HepG2 (cell line): ENCODE data around the gene LARP1. TPM values are rescaled to one million over a fixed set of nuclear protein-coding genes. Genes with fewer than 3 reads are reported as not detected.
A peak's percentile ranks its signal among the peaks of the same experiment; 100 is the strongest.

Experiments
- CBX2 ChIP-seq, 2 experiments: fragments of 200-600 bp in 1 of 2; sonication (generic); formaldehyde crosslinking in 1 of 2; IDR thresholded peaks; 2 replicates each; pipeline versions ENCODE4 v1.7.0 to v1.8.1; 2018 to 2022; ENCODE audit warnings: low read depth in 2 of 2, low read length in 1 of 2, mild to moderate bottlenecking in 1 of 2, missing genetic modification reagents in 1 of 2
- GATA4 ChIP-seq: sonication (generic); IDR thresholded peaks from 2 replicates; pipeline ENCODE4 v1.6.1; 2016; ENCODE audit warnings: antibody characterized with exemption, low read depth, borderline replicate concordance
- GTF3A ChIP-seq: sonication (generic); formaldehyde crosslinking; conservative IDR thresholded peaks from 2 replicates; pipeline ENCODE4 v1.4.0; 2020; ENCODE audit warnings: mild to moderate bottlenecking, missing genetic modification reagents
- HDAC2 ChIP-seq: sonication (generic); formaldehyde crosslinking; IDR thresholded peaks from 2 replicates; pipeline ENCODE4 v1.4.0; 2020; ENCODE audit warnings: missing genetic modification reagents
- HOXA7 ChIP-seq: sonication (generic); formaldehyde crosslinking; IDR thresholded peaks from 2 replicates; pipeline ENCODE4 v1.8.1; 2022; ENCODE audit warnings: mild to moderate bottlenecking, missing genetic modification reagents, moderate library complexity
- KDM5A ChIP-seq: fragments of 200-600 bp; sonication (generic); IDR thresholded peaks from 2 replicates; pipeline ENCODE4 v1.7.0; 2018; ENCODE audit warnings: antibody characterized with exemption, mild to moderate bottlenecking, low read length, borderline replicate concordance
- NR3C1 ChIP-seq: sonication (generic); formaldehyde crosslinking; IDR thresholded peaks from 2 replicates; pipeline ENCODE4 v1.4.0; 2020; ENCODE audit warnings: missing genetic modification reagents
- PHF8 ChIP-seq: sonication (generic); formaldehyde crosslinking; IDR thresholded peaks from 2 replicates; pipeline ENCODE4 v1.5.0; 2020; ENCODE audit warnings: missing genetic modification reagents
- PPARG ChIP-seq: conservative IDR thresholded peaks from 2 replicates; pipeline ENCODE4 v1.6.1; 2016; ENCODE audit warnings: missing biosample characterization, missing genetic modification reagents
- SMAD9 ChIP-seq: sonication (generic); formaldehyde crosslinking; IDR thresholded peaks from 2 replicates; pipeline ENCODE4 v1.5.1; 2020; ENCODE audit warnings: mild to moderate bottlenecking, missing genetic modification reagents
- ZEB1 ChIP-seq: IDR thresholded peaks from 2 replicates; pipeline ENCODE4 v1.6.1; 2012; ENCODE audit warnings: mild to moderate bottlenecking, low read depth, inconsistent platforms; ENCODE audit not compliant: insufficient replicate concordance
- ZMYM3 ChIP-seq: sonication (generic); formaldehyde crosslinking; IDR thresholded peaks from 2 replicates; pipeline ENCODE4 v1.5.1; 2020; ENCODE audit warnings: mild to moderate bottlenecking, missing genetic modification reagents
- ZMYM4 ChIP-seq: sonication (generic); formaldehyde crosslinking; IDR thresholded peaks from 2 replicates; pipeline ENCODE4 v1.8.1; 2023; ENCODE audit warnings: mild to moderate bottlenecking, missing genetic modification reagents
- ZNF256 ChIP-seq: sonication (generic); formaldehyde crosslinking; conservative IDR thresholded peaks from 2 replicates; pipeline ENCODE4 v1.4.0; 2020; ENCODE audit warnings: missing genetic modification reagents
- ZNF558 ChIP-seq: sonication (generic); formaldehyde crosslinking; IDR thresholded peaks from 2 replicates; pipeline ENCODE4 v1.9.0; 2022; ENCODE audit warnings: mild to moderate bottlenecking, missing genetic modification reagents, borderline replicate concordance
- ZNF746 ChIP-seq: sonication (generic); formaldehyde crosslinking; IDR thresholded peaks from 2 replicates; pipeline ENCODE4 v1.8.0; 2022; ENCODE audit warnings: mild to moderate bottlenecking, missing genetic modification reagents
- ZNF777 ChIP-seq: sonication (generic); formaldehyde crosslinking; IDR thresholded peaks from 2 replicates; pipeline ENCODE4 v1.4.0; 2020; ENCODE audit warnings: missing genetic modification reagents
- ZNF850 ChIP-seq: sonication (generic); formaldehyde crosslinking; conservative IDR thresholded peaks from 2 replicates; pipeline ENCODE4 v1.9.0; 2021; ENCODE audit warnings: mild to moderate bottlenecking, missing genetic modification reagents
- ZSCAN25 ChIP-seq: sonication (generic); formaldehyde crosslinking; IDR thresholded peaks from 2 replicates; pipeline ENCODE4 v1.8.0; 2022; ENCODE audit warnings: mild to moderate bottlenecking, missing genetic modification reagents
- polyA plus RNA-seq, 8 experiments: library from polyadenylated mRNA; depleted of rRNA in 3 of 8; stranded (reverse) in 7 of 8; unstranded in 1 of 8; fragments of >200 nt; fragmentation: Illumina TruSeq in 4 of 8; extraction: Trizol in 4 of 8; gene quantifications; 2 replicates each; pipeline versions ENCODE4 v1.2.1 to v1.2.3, GENCODE V29; 2011 to 2016; ENCODE audit warnings: low read depth in 4 of 8, missing spikeins in 1 of 8, mixed read lengths in 1 of 8; ENCODE audit not compliant: insufficient read depth in 1 of 8
- total RNA-seq, 5 experiments: library from RNA; depleted of rRNA; stranded (reverse); fragments of >200 nt; fragmentation: Illumina TruSeq; extraction: Trizol; gene quantifications; 2 replicates each; pipeline ENCODE4 v1.2.3, GENCODE V29; 2016; ENCODE audit warnings: low read depth in 1 of 5
- TF ChIP-seq, protein P1 (sequence below), 2 experiments: sonication (generic) in 1 of 2; formaldehyde crosslinking in 1 of 2; IDR thresholded peaks; 2 replicates each; pipeline versions ENCODE4 v1.5.1 to v1.6.1; 2011 to 2020; ENCODE audit warnings: borderline replicate concordance in 1 of 2, low read depth in 1 of 2, low read length in 1 of 2, mild to moderate bottlenecking in 1 of 2, missing genetic modification reagents in 1 of 2, moderate library complexity in 1 of 2
- TF ChIP-seq, protein P2 (sequence below): sonication (generic); formaldehyde crosslinking; IDR thresholded peaks from 2 replicates; pipeline ENCODE4 v1.8.1; 2023; ENCODE audit warnings: mild to moderate bottlenecking, missing genetic modification reagents, borderline replicate concordance
- TF ChIP-seq, protein P3 (sequence below): sonication (generic); formaldehyde crosslinking; IDR thresholded peaks from 2 replicates; pipeline ENCODE4 v1.9.0; 2022; ENCODE audit warnings: missing genetic modification reagents, mild to moderate bottlenecking, borderline replicate concordance

Gene LARP1
- total and polyA plus RNA-seq, 2 of the 13 experiments (the other 11 are each of a cell fraction or from before 2014, with no cell fraction given) = 45.2 to 61.4 TPM

DNA sequence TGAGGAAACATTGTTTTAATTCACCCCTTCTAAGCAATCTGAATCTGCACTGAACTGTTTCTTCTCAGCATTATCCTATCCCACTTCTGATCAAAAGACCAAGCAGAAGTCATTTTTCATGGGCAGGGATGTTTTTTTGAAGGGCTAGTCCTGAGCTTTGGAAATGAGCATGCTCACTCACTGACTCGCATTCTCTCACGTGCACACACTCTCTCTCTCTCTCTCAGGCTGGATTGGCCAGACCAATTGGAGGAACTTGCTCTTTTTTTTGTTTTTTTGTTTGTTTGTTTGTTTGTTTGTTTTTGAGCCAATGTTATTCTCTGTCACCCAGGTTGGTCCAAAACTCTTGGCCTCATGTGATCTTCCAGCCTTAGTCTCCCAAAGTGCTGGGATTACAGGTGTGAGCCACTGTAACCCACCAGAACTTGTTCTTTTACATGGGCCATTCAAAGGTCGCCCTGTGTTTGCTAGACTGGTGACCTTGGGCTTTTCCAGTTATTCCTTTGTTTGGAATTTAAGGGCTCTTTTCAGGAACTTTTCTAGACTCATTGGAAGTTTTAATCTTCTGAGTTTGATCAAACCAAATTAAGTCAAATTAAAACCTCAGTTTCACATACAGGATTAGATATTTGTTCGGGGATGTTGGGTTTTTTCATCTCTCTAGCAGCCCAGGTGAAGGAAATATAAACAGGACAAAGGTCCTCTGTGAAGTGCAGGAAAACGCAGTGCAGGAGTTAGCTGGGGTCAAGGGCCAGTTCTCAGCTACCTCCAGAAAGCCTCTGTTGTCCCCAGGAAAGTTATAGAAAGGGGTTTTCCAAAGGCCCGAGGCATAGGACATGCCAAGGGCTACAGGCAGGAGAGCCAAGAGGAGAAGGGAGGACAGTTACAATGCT lies 82.1 kb downstream of the LARP1 start (continued):
- TF ChIP-seq, protein P1, sequence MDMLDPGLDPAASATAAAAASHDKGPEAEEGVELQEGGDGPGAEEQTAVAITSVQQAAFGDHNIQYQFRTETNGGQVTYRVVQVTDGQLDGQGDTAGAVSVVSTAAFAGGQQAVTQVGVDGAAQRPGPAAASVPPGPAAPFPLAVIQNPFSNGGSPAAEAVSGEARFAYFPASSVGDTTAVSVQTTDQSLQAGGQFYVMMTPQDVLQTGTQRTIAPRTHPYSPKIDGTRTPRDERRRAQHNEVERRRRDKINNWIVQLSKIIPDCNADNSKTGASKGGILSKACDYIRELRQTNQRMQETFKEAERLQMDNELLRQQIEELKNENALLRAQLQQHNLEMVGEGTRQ (IDR thresholded peaks at IDR 0.05; ENCODE audit: low read depth, low read length) = no peak
- TF ChIP-seq, protein P1 (CRISPR knock-in tag; IDR thresholded peaks at IDR 0.05; ENCODE audit: borderline replicate concordance) = no peak
- TF ChIP-seq ZSCAN25 (CRISPR knock-in tag) (no peak), HDAC2 (peak; percentile 58), ZMYM4 (CRISPR knock-in tag) (no peak), ZEB1 (peak; percentile 74), ZNF558 (CRISPR knock-in tag) (no peak), GATA4 (no peak), CBX2 (IDR thresholded peaks at IDR 0.05; ENCODE audit: low read depth, low read length) (no peak), CBX2 (CRISPR knock-in tag; IDR thresholded peaks at IDR 0.05; ENCODE audit: low read depth) (no peak), ZNF746 (CRISPR knock-in tag) (peak; percentile 22; the same call in 1 of the 2 replicates), PPARG (CRISPR knock-in tag) (peak; percentile 84), PHF8 (CRISPR knock-in tag) (no peak; the same call in 1 of the 2 replicates), ZNF850 (CRISPR knock-in tag) (no peak), GTF3A (no peak), ZNF777 (CRISPR knock-in tag) (no peak), ZMYM3 (CRISPR knock-in tag) (no peak), HOXA7 (no peak), SMAD9 (CRISPR knock-in tag) (no peak), KDM5A (no peak), ZNF256 (CRISPR knock-in tag) (no peak), NR3C1 (CRISPR knock-in tag) (no peak)
- TF ChIP-seq, protein P2, sequence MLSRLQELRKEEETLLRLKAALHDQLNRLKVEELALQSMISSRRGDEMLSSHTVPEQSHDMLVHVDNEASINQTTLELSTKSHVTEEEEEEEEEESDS (CRISPR knock-in tag) = no peak
- TF ChIP-seq, protein P3, sequence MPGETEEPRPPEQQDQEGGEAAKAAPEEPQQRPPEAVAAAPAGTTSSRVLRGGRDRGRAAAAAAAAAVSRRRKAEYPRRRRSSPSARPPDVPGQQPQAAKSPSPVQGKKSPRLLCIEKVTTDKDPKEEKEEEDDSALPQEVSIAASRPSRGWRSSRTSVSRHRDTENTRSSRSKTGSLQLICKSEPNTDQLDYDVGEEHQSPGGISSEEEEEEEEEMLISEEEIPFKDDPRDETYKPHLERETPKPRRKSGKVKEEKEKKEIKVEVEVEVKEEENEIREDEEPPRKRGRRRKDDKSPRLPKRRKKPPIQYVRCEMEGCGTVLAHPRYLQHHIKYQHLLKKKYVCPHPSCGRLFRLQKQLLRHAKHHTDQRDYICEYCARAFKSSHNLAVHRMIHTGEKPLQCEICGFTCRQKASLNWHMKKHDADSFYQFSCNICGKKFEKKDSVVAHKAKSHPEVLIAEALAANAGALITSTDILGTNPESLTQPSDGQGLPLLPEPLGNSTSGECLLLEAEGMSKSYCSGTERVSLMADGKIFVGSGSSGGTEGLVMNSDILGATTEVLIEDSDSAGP = no peak
